Astrocyte (in vitro differentiated cells and primary cell): Measurements from ENCODE around the gene AMT.

ENCODE experiments used
- CTCF ChIP-seq: IDR thresholded peaks from 2 replicates; pipeline ENCODE4 v1.5.1; 2011; ENCODE audit warnings: low read depth, mild to moderate bottlenecking, inconsistent platforms, low read length, moderate library complexity; ENCODE audit not compliant: insufficient read depth
- EZH2 ChIP-seq: IDR thresholded peaks from 2 replicates; pipeline ENCODE4 v1.6.1; 2012; ENCODE audit warnings: mild to moderate bottlenecking, low read length, inconsistent platforms; ENCODE audit not compliant: insufficient read depth

GRCh38 chr3:49397470-49397869 is 24.8 kb downstream of the AMT start:
- TF ChIP-seq CTCF: no peak
- no peak for TF ChIP-seq EZH2
